Body of pancreas (tissue), 4 donors: ENCODE results near the gene CST9.

Experiments used
- CTCF ChIP-seq, 7 experiments: fragments of 450-650 bp in 4 of 7; fragments of 200-600 bp in 3 of 7; sonication (generic) in 3 of 7; IDR thresholded peaks; one replicate each; pipeline ENCODE4 v1.5.1; 2016 to 2019; ENCODE audit warnings: antibody characterized with exemption in 7 of 7
- POLR2A ChIP-seq, 3 donors: fragments of 450-650 bp; IDR thresholded peaks; one replicate each; pipeline ENCODE4 v1.6.1; 2016; ENCODE audit warnings: antibody characterized with exemption in 3 of 3, mild to moderate bottlenecking in 2 of 3

GRCh38 chr20:23646106-23646873, 40.6 kb upstream of the CST9 start:
- TF ChIP-seq CTCF (IDR thresholded peaks at IDR 0.05) (no peak), POLR2A (IDR thresholded peaks at IDR 0.05) (no peak)
